GM18520 (cell line): Measurements from ENCODE around the gene CEP97.

Experiments used
- ATAC-seq: cut with Tn5 transposase; IDR thresholded peaks from one replicate; pipeline ENCODE4 v1.9.1; 2021; ENCODE audit not compliant: unreplicated experiment

The CEP97 gene

DNA sequence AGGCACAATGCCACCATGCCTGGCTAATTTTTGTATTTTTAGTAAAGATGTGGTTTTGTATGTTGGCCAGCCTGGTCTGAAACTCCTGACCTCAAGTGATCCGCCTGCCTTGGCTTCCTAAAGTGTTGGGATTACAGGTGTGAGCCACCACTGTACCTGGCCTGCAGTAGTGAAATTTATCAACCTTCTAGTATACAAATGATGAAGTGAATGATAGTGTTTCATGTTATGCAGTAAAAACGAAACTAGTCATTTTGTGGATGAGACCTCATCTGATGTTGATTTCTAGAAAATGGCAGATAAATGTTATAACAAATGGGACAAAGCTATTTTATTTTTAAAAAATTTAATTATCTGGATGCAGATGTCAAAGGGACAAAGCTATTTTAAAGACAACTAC lies 87.5 kb downstream of the CEP97 start:
- no peak for ATAC-seq

DNA sequence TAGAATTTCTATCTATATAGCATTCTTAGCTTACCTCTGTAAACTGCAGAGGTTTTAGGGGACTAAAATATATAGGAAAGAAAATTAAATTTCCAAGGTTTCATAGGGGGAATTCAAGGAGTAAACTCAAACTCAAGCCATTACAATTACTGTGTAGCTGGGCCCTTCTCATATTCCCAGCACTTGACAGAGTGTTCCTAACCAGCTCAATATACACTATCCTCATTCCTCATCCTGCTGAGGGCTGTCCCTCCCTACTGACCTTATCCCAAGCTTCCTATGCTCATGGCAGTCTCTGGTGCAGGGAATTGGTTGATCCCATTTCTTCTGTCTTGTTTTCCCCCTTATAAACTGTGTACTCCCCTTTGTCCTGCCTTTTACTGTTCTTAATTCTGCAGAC lies 88.5 kb downstream of the CEP97 start:
- no peak for ATAC-seq

DNA sequence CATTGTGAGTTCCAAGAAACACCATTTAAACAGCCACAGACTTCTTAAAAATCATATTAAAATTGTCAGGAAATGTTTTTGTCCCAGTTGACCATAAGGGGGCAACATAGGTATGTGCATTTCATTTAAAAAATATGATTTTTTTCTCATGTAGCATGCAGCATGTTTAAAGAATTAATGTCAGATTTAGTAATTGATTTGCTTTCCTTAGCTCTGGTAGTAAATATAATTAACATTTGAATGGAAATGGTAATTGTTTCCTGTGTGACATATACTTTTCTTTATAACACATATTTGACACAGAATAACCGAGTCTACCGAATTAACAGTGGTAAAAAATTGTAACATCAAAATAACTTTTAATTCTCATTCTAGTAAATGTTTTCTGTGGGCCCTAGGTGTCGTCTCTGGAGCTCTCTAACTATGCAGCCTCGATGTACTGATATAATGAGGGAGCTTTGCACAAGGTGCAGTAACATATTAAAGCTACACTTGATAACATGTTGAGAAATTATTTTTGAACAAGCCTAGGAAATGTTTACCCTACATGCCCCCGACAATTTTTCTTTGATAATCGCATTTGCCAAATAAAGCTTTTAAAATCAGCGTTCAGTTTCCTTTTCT lies 89.5 kb downstream of the CEP97 start:
- ATAC-seq = no peak

DNA sequence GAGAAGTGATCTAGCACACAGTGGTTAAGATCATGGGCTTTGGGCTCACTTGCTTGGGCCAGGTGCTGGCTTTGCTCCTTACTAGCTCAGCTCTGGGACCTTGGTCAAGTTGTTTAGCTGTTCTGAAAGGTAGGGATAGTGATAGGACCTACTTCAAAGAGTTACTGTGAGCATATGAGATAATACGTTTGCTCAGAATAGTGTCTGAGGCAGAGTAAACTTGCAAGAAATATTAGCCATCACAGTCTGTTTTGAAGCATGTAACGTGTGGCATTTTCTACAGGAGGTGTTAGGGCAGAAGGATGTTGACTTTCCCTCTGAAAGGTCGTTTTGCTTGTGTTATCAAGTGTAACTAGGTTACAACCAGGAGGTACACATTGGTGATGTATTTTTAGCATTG lies 90.4 kb downstream of the CEP97 start:
- ATAC-seq = no peak

DNA sequence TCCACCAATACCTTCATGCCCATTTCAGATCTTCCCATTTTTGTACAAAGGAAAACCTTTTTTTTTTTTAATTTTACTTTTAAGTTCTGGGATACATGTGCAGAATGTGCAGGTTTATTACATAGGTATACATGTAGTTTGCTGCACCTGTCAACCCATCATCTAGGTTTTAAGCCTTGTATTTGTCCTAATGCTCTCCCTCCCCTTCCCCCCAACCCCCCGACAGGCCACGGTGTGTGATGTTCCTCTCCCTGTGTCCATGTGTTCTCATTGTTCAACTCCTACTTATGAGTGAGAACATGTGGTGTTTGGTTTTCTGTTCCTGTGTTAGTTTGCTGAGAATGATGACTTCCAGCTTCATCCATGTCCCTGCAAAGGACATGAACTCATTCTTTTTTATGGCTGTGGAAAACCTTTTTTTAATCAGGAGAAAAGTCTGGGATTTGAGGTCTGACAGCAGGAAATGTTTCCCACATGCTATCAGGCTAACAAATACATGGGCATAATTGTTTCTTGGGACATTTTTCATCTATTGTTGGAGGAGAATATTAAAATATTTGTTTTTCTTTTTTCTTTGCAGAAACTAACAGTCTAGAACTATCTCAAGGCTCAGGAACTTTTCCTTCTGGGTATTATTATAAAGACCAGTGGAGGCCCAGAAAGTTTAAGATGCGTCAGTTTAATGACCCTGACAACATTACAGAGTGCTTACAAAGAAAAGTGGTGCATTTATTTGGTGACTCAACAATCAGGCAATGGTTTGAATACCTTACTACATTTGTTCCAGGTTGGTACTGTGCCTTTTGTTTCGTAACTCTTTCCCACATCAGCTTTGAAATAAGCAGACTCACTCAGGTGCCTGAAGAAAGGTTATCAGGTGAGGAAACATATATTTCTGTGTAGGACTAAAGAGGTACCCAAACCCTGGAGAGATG lies 92.1 kb downstream of the CEP97 start:
- ATAC-seq = no peak

DNA sequence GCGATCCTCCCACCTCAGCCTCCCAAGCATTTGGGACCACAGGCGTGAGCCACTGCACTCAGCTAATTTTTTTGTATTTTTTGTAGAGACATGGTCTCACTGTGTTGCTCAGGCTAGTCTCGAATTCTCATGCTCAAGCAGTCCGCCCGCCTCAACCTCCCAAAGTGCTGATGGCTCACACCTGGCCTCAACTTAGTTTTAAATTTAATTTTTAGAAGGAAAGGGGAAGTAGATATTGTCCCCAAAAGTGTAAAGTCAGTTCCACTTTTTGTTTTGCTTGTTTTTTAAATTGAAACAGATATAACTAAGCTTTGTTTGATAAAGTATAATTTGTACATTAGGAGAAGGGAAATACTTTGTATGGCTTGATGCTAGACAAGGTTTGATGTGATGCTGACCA lies 93.6 kb downstream of the CEP97 start:
- no peak for ATAC-seq

DNA sequence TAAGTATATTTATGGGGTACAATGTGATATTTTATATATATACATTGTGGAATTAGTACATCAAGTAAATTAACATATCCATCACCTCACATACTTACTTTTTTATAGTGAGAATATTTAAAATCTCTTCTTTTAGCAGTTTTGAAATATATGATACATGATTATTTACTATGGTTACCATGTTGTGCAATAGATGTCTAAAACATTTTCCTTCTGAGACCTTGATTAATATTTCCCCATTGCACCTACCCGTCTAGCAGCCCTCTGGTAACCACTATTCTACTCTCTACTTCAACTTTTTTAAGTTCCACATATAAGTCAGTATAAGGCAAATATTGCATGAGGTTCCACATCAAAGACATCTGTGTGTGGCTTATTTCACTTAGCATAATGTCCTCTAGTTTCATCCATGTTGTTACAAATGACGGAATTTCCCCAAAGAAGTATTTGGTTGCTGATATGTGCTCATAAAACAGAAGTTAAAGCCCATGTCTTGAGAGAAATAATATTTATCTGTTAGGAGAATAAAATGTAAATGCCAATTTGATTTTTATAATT lies 95.3 kb downstream of the CEP97 start:
- peak; percentile 73 for ATAC-seq
